ENCODE results near the gene ADAMTS6.

DNA sequence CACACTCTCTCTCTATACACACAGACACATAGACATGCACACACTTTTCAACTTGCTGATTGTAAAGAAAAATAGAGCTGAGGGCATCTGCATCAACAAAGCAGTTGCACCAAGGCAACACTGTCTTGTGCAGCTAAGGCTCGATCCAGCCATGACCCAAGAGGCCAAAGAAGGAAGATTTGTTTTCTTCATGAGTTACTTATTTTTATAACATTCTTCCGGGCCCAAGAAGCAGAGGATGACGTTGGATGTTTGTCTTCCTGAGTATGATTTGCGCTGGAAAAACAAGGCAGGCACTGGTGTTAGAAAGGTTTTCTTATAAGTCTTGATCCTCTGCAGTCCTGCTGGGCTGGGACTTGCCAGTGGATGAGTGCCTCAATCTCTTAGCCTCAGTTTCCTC, 344.1 kb downstream of the ADAMTS6 start:
- no peak for TF ChIP-seq CTCF (IDR thresholded peaks at IDR 0.05; ENCODE audit: low read depth, low read length, poor library complexity, severe bottlenecking)
- no peak for TF ChIP-seq EZH2phosphoT487 (IDR thresholded peaks at IDR 0.05; ENCODE audit: borderline replicate concordance, low read length)
